HUES48 (cell line): ENCODE measurements around the gene GKN1.

Experiments used
- H3K27ac ChIP-seq: one replicate; pipeline ENCODE4 v1.7.0; 2013; ENCODE audit warnings: low read depth, low read length, inconsistent platforms
- H3K27me3 ChIP-seq: 2 replicates; pipeline ENCODE4 v1.6.1; 2013; ENCODE audit warnings: mild to moderate bottlenecking, low read length; ENCODE audit not compliant: control insufficient read depth, insufficient read depth
- H3K36me3 ChIP-seq: 2 replicates; pipeline ENCODE4 v1.6.1; 2013; ENCODE audit warnings: low read length; ENCODE audit not compliant: control insufficient read depth, insufficient read depth
- H3K4me1 ChIP-seq: 2 replicates; pipeline ENCODE4 v1.6.1; 2013; ENCODE audit warnings: mild to moderate bottlenecking, low read length; ENCODE audit not compliant: control insufficient read depth, insufficient read depth
- H3K4me3 ChIP-seq: 2 replicates; pipeline ENCODE4 v1.5.1; 2013; ENCODE audit warnings: mild to moderate bottlenecking, low read depth, low read length
- H3K9ac ChIP-seq: 2 replicates; pipeline ENCODE4 v1.6.1; 2013; ENCODE audit warnings: mild to moderate bottlenecking, low read depth, low read length, moderate library complexity
- H3K9me3 ChIP-seq: 2 replicates; pipeline ENCODE4 v1.6.1; 2013; ENCODE audit warnings: low read length; ENCODE audit not compliant: control insufficient read depth, insufficient read depth

Gene GKN1

DNA sequence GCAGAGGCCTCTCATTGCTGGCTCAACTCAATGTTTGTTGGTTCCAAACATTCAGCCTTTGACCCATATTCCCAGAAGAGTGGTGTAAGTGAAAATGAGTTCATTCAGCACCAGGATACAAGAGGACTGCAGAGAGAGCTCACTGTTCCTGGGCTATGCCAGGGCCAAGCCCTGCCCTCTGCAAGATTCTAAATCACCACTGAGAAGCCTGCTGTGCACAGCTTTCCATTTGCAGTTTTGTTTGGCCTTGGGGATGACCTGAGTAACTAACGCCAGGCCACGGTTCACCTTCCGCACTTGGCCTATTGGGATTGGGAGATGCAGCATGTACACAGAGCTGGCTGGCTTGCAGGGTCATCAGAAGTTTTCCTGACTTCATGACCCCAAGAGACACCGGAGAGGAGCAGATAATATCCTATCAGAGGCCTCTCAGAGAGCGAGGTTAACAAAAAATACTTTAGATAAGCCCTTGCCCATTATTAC, 12.6 kb downstream of the GKN1 start:
- H3K9ac ChIP-seq: no peak overlapping the region
- no peaks in the 10 kb centered on the region for H3K4me1 ChIP-seq
- no peaks in the 10 kb centered on the region for H3K9me3 ChIP-seq
- no peaks in the 10 kb centered on the region for H3K36me3 ChIP-seq
- no peak overlapping the region for H3K4me3 ChIP-seq
- no peak overlapping the region for H3K27ac ChIP-seq
- H3K27me3 ChIP-seq: no peaks in the 10 kb centered on the region

DNA sequence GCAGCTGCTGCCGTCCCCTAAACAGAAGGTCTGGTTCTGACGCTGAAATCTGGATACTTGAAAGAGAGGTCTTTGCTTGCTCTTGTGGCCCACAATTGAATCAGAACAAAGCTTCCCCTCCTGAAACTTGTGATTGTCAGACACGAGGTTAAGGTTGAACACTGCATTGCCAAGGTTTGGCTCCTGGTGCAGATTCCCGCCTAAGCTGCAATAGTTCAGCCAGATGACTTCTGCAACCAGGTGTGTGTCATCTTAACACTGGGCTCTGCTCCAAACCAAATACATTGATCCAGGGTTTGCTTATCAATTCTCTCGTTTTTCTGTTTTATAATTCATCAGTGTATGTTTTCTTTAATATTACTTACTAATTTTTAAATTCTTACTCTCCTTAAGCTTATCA, 14.6 kb downstream of the GKN1 start:
- H3K9me3 ChIP-seq: no peaks in the 10 kb centered on the region
- no peaks in the 10 kb centered on the region for H3K27me3 ChIP-seq
- no peak overlapping the region for H3K9ac ChIP-seq
- no peaks in the 10 kb centered on the region for H3K36me3 ChIP-seq
- no peak overlapping the region for H3K27ac ChIP-seq
- H3K4me1 ChIP-seq: no peaks in the 10 kb centered on the region
- no peak overlapping the region for H3K4me3 ChIP-seq

DNA sequence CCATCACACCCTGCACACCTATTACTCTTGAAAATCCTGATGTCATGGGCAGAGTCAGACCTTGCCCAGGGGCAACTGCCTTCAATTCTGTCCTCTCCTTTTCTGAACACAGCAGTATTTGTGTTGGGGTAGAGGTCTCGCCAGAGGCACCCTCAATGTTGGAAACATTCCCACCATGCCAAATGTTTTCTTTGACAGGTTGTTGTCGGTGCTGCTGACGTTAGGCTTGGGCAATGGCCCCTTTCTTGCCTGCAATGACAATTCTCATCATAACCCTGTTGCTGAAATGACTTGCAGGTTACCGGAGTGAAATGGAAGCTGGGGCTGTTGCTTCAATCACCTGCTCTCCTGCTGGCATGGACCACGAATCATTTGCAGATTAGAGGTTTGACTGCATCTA, 17.9 kb downstream of the GKN1 start:
- Histone ChIP-seq H3K4me3 (no peak overlapping the region), H3K27me3 (no peaks in the 10 kb centered on the region), H3K27ac (no peak overlapping the region), H3K36me3 (no peaks in the 10 kb centered on the region), H3K9ac (no peak overlapping the region), H3K4me1 (no peaks in the 10 kb centered on the region), H3K9me3 (no peaks in the 10 kb centered on the region)

- H3K4me1 ChIP-seq: no peaks in the 10 kb centered on the region
- no peaks in the 10 kb centered on the region for H3K27me3 ChIP-seq
- no peak overlapping the region for H3K4me3 ChIP-seq
- no peaks in the 10 kb centered on the region for H3K36me3 ChIP-seq
- no peaks in the 10 kb centered on the region for H3K9me3 ChIP-seq
- H3K9ac ChIP-seq: no peak overlapping the region
- H3K27ac ChIP-seq: no peak overlapping the region
Measured at GRCh38 chr2:68992933-68993332, 18.5 kb downstream of the GKN1 start.

GRCh38 chr2:68993660-68994059, 19.2 kb downstream of the GKN1 start:
- no peak overlapping the region for H3K4me3 ChIP-seq
- H3K27me3 ChIP-seq: no peaks in the 10 kb centered on the region
- H3K36me3 ChIP-seq: no peaks in the 10 kb centered on the region
- no peak overlapping the region for H3K27ac ChIP-seq
- no peaks in the 10 kb centered on the region for H3K4me1 ChIP-seq
- no peaks in the 10 kb centered on the region for H3K9me3 ChIP-seq
- no peak overlapping the region for H3K9ac ChIP-seq

GRCh38 chr2:68994864-68995263, 20.4 kb downstream of the GKN1 start:
- Histone ChIP-seq H3K4me3 (no peak overlapping the region), H3K27ac (no peak overlapping the region), H3K36me3 (no peaks in the 10 kb centered on the region), H3K4me1 (no peaks in the 10 kb centered on the region), H3K9ac (no peak overlapping the region), H3K27me3 (no peaks in the 10 kb centered on the region), H3K9me3 (no peaks in the 10 kb centered on the region)

DNA sequence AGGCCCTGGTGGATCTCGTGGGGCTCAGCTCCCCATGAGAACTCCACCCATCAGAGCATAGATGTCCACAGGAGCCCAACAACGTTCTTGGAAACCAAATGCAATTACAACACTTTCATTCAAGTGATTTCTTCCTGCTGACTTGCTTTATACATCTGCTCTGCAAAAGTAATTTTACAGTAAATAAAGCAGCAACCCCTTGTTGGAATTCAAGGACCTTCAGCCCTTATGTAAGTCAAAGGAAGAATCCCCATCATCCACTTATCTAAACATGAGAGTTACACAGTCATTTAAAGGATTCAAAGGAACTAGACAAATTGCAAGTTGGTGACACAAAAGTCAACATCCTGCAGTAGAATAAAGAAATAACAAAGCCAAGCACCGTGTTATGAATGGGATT, 21.5 kb downstream of the GKN1 start:
- Histone ChIP-seq H3K4me3 (no peak overlapping the region), H3K27me3 (no peaks in the 10 kb centered on the region), H3K9me3 (no peaks in the 10 kb centered on the region), H3K36me3 (no peaks in the 10 kb centered on the region), H3K4me1 (no peaks in the 10 kb centered on the region), H3K27ac (no peak overlapping the region), H3K9ac (no peak overlapping the region)

GRCh38 chr2:68997401-68997800, 23.0 kb downstream of the GKN1 start:
- Histone ChIP-seq H3K27me3 (no peaks in the 10 kb centered on the region), H3K27ac (no peak overlapping the region), H3K4me1 (no peaks in the 10 kb centered on the region)

DNA sequence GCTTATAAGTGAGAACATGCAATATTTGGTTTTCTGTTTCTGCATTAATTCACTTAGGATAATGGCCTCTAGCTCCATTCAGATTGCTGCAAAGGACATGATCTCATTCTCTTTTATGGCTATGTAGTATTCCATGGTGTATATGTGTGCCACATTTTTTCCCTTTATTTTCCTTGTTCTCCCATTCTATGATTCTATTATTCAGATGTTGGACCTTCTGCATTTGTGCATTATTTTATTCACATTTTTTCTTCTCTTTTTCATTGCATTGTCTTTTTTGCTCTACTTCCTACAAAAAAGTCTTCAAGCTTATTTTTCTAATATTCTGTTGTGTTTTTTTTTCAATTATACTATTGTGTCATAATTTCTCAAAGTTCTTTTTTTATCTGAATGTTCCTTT, 27.4 kb downstream of the GKN1 start:
- Histone ChIP-seq H3K4me1 (no peaks in the 10 kb centered on the region), H3K27ac (no peak overlapping the region), H3K9me3 (0 out of 2 replicates have a peak, but pooled peaks cover 5% of the 10 kb centered on the region), H3K36me3 (no peaks in the 10 kb centered on the region), H3K4me3 (no peak overlapping the region), H3K27me3 (no peaks in the 10 kb centered on the region), H3K9ac (no peak overlapping the region)

More at GRCh38 chr2:68997401-68997800, 23.0 kb downstream of the GKN1 start:
- H3K9ac ChIP-seq: no peak overlapping the region
- 0 out of 2 replicates have a peak, but pooled peaks cover 5% of the 10 kb centered on the region for H3K9me3 ChIP-seq
- H3K4me3 ChIP-seq: no peak overlapping the region
- H3K36me3 ChIP-seq: no peaks in the 10 kb centered on the region

- Histone ChIP-seq H3K27me3 (no peaks in the 10 kb centered on the region), H3K9me3 (0 out of 2 replicates have a peak, but pooled peaks cover 5% of the 10 kb centered on the region), H3K9ac (no peak overlapping the region), H3K4me3 (no peak overlapping the region), H3K4me1 (no peaks in the 10 kb centered on the region), H3K36me3 (no peaks in the 10 kb centered on the region), H3K27ac (no peak overlapping the region)
Measured at GRCh38 chr2:69003731-69004130, 29.3 kb downstream of the GKN1 start.

- Histone ChIP-seq H3K4me3 (no peak overlapping the region), H3K4me1 (no peaks in the 10 kb centered on the region), H3K36me3 (no peaks in the 10 kb centered on the region), H3K9ac (no peak overlapping the region), H3K27me3 (peaks cover 6% of the 10 kb centered on the region), H3K9me3 (0 out of 2 replicates have a peak, but pooled peaks cover under 1% of the 10 kb centered on the region), H3K27ac (no peak overlapping the region)
Measured at GRCh38 chr2:69007169-69007568, 32.7 kb downstream of the GKN1 start.

DNA sequence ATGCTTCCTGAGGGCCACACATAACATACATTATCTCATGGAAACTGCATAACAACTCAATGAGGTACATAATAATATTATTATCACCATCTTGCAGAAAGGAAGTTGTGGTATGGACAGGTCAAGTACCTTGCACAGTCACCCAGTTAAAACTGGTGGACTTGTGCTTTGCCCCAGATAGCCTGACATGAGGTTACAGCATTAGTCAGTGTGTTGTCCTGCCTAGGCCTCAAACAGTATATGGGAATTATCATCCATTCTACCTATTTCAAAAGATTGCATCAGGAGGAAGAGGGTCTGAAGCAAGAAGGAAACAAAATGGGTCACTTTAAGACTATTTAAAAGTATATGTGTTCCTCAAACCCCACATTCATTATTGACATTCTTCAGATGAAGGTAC, 33.2 kb downstream of the GKN1 start:
- no peaks in the 10 kb centered on the region for H3K36me3 ChIP-seq
- peaks cover 10% of the 10 kb centered on the region for H3K27me3 ChIP-seq
- no peak overlapping the region for H3K27ac ChIP-seq
- no peaks in the 10 kb centered on the region for H3K9me3 ChIP-seq
- peaks cover 2% of the 10 kb centered on the region; the same call in 1 of the 2 replicates for H3K4me1 ChIP-seq
- H3K9ac ChIP-seq: no peak overlapping the region
- H3K4me3 ChIP-seq: no peak overlapping the region
